Activated naive CD4-positive, alpha-beta T cell treated with anti-CD3 and anti-CD28 coated beads, Interleukin-2, amount 50 U/mL, for 16 hours (primary cell): ENCODE measurements around the gene PPP4R3A.
"Not testable (repeated sequence)": the region's sequence is repeated elsewhere in the genome, so short reads cannot be mapped to it uniquely, and the experiment has no call there.

Experiments used
- DNase-seq: peaks from one replicate; pipeline ENCODE4 v3.0.0-alpha.2; 2020

The PPP4R3A gene

DNA sequence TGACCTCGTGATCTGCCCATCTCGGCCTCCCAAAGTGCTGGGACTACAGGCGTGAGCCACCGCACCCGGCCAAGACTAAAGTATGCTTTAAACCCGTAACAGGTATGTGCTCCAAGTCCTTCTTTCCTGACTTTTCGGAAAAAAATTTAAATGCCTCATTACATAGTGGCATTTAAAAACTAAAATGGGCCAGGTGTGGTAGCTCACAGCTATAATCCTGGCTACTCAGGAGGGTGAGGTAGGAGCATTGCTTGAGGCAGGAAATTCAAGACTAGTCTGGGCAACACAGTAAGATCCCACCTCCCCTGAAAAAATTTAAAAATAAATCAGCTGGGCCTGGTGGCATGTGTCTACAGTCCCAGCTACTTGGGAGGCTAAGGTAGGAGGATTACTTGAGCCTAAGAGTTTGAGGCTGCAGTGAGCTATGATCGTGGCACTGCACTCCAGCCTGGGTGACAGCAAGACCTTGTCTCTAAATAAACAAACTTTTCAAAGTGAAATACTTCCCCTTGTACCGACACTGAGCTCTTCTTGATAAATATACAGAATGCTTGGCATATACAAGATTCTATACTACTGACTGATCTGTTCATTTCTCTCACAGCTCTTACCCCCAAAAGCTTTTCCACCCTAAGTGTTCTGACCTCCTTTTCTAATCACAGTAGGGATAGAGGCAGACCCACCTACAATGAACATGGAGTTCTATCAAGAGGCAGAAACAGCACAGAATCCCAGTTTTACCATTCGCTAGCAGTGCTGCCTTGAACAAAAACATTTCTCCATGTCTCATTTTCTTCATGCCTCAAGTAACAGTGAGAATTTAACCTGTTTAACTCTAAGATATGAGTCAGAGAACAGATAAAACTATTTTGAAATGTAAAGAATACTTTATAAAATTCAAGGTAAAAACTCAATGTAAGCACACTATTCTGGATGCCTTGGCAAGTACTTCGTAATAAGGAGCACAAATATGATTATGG is 7.9 kb downstream of the PPP4R3A start:
- no peak for DNase-seq

- DNase-seq = no peak
Measured at GRCh38 chr14:91501348-91501747, 8.8 kb downstream of the PPP4R3A start.

- DNase-seq = no peak
Measured at GRCh38 chr14:91496790-91497189, 13.3 kb downstream of the PPP4R3A start.

DNA sequence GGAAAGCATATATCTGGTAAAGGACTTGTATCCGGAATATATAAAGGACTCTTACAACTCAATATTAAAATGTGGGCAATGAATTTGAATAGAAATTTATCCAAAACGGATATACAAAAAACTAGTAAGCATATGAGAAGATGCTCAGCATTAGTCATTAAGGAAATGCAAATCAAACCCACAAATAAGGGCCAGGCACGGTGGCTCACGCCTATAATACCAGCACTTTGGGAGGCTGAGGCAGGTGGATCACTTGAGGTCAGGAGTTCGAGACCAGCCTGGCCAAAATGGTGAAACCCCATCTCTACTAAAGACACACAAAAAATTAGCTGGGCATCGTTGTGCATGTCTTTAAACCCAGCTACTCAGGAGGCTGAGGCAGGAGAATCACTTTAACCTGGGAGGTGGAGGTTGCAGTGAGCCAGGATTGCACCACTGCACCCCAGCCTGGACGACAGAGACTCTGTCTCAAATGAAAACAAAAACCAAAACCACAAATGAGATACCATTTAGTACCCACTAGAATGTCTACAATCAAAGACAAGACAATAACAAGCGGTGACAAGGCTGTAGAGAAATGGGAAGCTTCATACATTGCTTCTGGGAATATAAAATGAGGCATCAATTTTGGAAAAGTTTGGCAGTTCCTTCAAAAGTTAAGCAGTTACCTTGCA is 15.6 kb downstream of the PPP4R3A start:
- DNase-seq = not testable (repeated sequence)

DNA sequence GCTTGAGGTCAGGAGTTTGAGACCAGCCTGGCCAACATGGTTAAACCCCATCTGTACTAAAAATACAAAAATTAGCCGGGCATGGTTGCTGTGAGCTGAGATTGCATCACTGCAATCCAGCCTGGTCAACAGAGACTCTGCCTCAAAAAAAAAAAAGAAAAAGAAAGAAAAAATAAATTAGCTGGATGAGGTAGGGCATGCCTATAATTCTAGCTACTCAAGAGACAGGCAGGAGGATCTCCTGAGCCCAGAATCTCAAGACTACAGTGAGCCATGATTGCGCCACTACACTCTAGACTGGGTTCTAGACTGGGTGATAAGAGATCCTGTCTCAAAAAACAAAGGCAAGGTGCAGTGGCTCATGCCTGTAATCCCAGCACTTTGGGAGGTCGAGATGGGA is 16.9 kb downstream of the PPP4R3A start:
- no peak for DNase-seq

- no peak for DNase-seq
Measured at GRCh38 chr14:91484744-91485143, 25.4 kb downstream of the PPP4R3A start.

DNA sequence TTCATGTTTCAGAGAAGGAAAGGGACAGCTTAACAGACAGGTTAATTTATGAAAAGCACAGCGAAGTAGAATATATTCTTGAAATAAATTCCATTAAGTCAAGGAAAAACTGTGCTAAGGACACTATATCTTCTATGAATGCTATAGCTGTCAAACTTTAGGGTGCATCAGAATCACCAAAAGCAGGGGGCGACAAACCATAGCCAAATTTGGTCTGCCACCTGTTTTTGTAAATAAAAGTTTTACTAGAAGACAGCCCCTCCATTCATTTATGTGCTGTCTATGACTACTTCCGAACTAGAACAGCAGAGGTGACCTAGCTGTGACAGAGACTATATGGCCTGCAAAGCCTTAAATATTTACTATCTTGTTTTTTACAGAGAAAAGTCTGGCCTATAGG is 25.9 kb downstream of the PPP4R3A start:
- no peak for DNase-seq

DNA sequence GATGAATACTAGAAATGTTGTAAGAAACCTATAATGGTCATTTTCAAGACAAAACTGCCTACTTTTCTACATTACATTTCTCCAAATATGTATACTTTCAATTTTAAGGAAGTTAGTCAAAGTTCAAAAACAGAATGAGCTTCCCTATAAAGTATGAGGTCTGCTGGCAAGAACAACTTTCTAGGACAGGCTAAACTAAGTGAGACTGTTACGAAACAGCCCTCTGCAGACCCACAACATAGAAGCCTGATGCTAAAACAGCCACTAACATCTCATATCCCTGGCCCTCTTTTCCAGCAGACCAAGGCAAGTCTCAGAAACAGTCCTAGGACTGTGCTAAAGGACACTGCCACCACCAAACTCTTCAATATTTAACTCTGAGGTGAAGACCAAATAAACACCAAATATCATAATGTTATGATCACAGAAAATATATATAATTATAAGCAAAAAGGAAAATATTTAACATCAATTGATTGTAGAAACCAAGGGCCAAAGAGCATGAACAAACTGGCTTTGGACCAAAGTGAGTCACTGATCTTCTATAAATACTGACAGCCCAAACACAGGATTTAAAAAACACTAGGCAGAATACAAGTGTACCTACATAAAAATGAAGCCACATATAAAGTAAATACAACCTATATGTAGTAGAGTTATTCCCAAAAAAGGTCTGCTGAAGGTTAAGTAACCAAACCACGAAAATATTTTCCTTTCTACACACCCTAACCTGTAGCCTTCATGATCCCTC is 27.7 kb downstream of the PPP4R3A start:
- no peak for DNase-seq

DNA sequence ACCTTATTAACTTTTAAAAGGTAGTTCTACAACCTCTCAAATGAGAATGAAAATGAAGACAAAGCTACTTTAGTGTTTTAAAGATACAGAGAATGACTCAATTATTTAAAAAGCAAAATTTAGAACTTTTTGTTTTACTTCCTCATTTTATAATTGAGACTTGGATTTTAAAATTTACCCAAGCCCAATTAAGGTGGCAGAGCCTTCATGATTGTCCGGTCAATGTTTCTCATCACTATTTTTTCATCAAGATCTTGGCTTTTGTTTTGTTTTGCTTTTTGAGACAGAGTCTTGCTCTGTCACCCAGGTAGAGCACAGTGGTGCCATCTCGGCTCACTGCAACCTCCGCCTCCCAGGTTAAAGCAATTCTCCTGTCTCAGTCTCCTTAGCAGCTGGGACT is 32.7 kb downstream of the PPP4R3A start:
- DNase-seq = no peak

DNA sequence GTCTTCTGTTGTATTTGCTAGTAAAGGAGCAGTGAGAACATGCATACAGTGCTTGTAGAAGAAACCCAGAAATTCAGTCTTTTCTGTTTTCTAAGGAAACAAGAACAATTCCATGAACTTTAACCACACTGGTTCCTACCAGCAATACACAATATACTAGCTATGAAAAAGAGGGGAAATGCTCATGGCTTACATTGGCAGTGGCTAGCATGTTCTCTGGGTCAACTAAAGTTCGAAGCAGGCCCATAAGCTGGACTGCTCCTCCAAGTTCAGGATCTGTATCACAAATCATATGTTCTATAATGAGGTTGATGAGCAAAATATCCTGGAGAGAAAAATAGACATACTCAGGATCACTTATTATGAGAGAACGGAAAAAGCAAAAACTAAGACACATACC is 37.1 kb downstream of the PPP4R3A start:
- no peak for DNase-seq

GRCh38 chr14:91470216-91470615 is 39.9 kb downstream of the PPP4R3A start:
- no peak for DNase-seq

- DNase-seq = no peak
Measured at GRCh38 chr14:91466192-91466591, 43.9 kb downstream of the PPP4R3A start.

DNA sequence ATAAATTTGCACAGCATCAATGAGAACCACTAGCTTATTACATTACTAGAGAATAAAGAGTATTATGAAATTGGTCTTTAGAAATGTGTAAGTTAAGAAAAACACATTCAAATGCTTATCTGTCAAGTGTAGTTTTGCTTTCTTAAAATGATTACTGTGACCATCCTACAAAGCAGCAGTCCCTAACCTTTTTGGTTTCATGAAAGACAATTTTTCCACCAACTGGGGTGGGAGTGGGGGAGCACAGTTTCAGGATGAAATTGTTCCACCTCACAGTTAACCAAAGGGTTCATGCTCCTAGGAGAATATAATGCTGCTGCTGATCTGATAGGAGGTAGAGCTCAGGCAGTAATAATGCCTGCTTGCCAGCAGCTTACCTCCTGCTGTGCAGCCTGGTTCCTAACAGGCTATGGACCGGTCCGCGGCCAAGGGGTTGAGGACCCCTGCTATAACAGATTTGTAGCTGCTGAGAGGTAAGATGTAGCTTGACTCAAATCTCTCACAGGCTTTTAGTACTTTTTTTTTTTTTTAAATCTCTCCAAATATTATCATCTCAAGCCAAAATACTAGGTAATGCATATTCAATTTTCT is 45.4 kb downstream of the PPP4R3A start:
- DNase-seq = no peak

- no peak for DNase-seq
Measured at GRCh38 chr14:91458612-91459011, 51.5 kb downstream of the PPP4R3A start.

DNA sequence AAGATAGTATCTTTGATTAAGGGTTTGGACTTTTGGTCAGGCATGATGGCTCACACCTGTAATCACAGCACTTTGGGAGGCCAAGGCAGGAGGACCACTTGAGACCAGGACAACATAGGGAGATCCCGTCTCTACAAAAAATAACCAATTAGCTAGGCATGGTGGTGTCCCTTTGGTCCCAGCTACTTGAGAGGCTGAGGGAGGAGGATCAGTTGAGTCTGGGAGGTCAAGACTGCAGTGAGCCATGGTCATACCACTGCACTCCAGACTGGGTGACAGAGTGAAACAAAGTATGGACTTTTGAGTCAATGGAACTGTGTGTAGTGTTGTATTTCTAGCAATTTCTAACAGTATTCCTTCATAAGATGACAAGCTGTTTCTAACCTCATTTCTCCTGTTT is 53.8 kb downstream of the PPP4R3A start:
- DNase-seq = no peak

DNA sequence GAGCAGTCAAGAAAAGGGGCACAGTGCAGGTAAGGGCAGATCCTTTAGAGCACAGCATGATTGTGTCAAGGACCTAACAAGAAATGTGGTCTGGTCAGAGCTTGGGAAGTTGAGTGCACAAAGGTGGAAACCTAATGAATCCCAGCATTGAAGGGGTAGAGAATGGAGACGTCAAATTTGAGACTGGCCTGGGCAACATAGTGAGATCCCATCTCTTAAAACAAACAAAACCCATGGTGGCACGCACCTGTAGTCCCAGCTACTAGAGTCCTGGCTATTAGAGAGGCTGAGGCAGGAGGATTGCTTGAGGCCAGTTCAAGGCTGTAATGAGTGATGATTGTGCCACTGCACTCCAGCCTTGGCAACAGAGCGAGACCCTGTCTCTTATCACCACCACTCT is 55.5 kb downstream of the PPP4R3A start:
- no peak for DNase-seq

GRCh38 chr14:91454155-91454554 is 56.0 kb downstream of the PPP4R3A start:
- no peak for DNase-seq

DNA sequence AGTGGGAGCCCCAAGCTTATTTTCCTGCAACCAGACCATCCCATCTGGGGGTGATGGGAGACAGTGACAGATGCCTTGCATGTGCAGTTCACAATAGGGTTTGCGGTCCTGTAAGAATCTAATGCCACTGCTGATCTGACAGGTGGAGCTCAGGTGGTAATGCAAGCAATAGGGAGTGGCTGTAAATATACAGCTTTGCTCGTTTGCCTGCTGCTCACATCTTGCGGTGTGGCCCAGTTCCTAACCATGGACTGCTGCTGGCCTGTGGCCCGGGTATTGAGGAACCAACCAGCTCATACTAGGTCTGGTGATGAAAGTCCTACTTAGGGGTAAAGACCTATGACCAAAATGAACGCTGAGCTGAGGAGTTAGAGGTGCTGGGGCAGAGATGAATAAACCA is 56.4 kb downstream of the PPP4R3A start:
- no peak for DNase-seq

DNA sequence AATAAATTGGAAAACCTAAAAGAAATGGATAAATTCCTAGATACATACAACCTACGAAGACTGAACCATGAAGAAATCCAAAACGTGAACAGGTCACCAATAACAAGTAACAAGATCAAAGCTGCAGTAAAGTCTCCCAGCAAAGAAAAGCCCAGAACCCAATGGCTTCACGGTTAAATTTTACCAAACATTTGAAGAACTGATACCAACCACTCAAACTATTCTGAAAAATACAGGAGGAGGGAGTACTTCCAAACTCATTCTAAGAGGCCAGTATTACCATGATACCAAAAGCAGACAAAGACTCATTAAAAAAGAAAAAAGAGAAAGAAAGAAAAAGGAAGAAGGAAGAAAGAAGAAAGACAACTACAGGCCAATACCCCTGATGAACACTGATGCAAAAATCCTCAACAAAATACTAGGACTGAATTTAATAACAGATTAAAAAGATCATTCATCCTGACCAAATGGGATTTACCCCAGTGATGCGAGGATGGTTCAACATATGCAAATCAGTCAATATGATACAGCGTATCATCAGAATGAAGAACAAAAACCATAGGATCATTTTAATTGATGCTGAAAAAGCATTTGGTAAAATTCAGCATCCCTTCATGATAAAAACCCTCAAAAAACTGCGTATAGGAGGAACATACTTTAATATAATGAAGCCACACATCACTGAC is 65.6 kb downstream of the PPP4R3A start:
- DNase-seq = no peak

- no peak for DNase-seq
Measured at GRCh38 chr14:91439345-91439744, 70.8 kb downstream of the PPP4R3A start.

DNA sequence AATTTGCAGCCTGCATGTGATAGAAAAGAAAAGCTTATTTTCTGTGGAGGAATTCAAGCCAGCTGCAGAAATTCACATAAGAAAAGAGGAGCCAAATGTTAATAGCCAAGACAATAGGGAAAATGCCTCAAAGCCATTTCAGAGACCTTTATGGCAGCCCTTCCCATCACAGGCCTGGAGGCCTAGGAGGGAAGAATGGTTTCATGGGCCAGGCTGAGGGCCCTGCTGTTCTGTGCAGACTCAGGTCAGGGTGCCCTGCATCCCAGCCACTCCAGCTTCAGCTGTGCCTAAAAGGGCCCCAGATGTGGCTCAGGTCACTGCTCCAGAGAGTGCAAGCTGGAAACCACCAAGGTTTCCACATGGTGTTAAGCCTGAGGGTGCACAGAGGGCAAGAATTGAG is 71.3 kb downstream of the PPP4R3A start:
- no peak for DNase-seq

DNA sequence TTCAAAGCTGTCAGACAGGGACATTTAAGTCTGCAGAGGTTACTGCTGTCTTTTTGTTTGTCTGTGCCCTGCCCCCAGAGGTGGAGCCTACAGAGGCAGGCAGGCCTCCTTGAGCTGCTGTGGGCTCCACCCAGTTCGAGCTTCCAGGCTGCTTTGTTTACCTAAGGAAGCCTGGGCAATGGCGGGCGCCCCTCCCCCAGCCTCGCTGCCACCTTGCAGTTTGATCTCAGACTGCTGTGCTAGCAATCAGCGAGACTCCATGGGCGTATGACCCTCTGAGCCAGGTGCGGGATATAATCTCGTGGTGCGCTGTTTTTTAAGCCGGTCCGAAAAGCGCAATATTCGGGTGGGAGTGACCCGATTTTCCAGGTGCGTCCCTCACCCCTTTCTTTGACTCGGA is 73.8 kb downstream of the PPP4R3A start:
- not testable (repeated sequence) for DNase-seq

DNA sequence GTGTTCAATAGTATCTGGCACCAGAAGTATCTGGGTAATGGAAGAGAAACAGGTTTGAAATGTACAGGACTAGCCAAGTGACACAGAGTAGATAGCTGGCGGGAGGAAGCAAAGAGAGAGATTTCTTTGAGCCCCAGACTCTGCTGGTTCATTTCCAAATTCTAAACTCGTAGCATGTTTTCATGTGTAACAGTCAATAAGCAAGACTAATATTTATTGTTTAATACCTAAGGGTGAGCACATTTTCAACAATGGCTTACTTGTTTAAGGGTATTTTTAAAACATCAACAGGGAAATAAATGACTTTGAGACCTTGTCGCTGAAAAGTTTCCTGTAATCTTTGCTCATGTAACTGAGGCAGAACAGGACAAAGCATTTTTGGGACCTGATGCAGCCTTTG is 80.7 kb downstream of the PPP4R3A start:
- DNase-seq = no peak
